Ascending aorta (tissue), 2 donors: ENCODE data around the gene JCAD. TPM values are rescaled to one million over a fixed set of nuclear protein-coding genes. Genes with fewer than 3 reads are reported as not detected.

Source experiments
- DNase-seq, 2 donors: peaks; one replicate each; pipeline ENCODE4 v3.0.0-alpha.2; 2019; ENCODE audit warnings: low spot score in 2 of 2
- H3K27ac ChIP-seq, 2 donors: fragments of 200-600 bp; sonication (generic); one replicate each; pipeline ENCODE4 v1.5.1; 2016 to 2017; ENCODE audit warnings: mild to moderate bottlenecking in 1 of 2
- H3K27me3 ChIP-seq: fragments of 200-600 bp; sonication (generic); one replicate; pipeline ENCODE4 v1.5.1; 2017
- H3K36me3 ChIP-seq, 2 donors: fragments of 200-600 bp; sonication (generic); one replicate each; pipeline ENCODE4 v1.5.1; 2016
- H3K4me1 ChIP-seq, 2 donors: fragments of 200-600 bp; sonication (generic); one replicate each; pipeline ENCODE4 v1.5.1; 2016 to 2017; ENCODE audit warnings: mild to moderate bottlenecking in 1 of 2
- H3K4me3 ChIP-seq, 2 donors: fragments of 200-600 bp; sonication (generic); one replicate each; pipeline ENCODE4 v1.5.1; 2016 to 2017; ENCODE audit warnings: mild to moderate bottlenecking in 1 of 2
- H3K9me3 ChIP-seq, 2 donors: fragments of 200-600 bp; sonication (generic); one replicate each; pipeline ENCODE4 v1.5.1; 2016
- intact Hi-C: fragments of 100-400 bp; cut with DNase I; formaldehyde crosslinking; loops from one replicate; pipeline ENCODE4 v1.15.1; 2023
- total RNA-seq: library from RNA; depleted of rRNA; stranded (reverse); fragments of >200 nt; gene quantifications from one replicate; pipeline ENCODE4 v1.1.0, GENCODE V29; 2016
- TF ChIP-seq, protein P1 (sequence below), 3 experiments: fragments of 200-600 bp in 2 of 3; fragments of 450-650 bp in 1 of 3; sonication (generic) in 2 of 3; IDR thresholded peaks; one replicate each; pipeline ENCODE4 v1.5.1; 2016 to 2019; ENCODE audit warnings: antibody characterized with exemption in 3 of 3, mild to moderate bottlenecking in 1 of 3, moderate library complexity in 1 of 3

Gene JCAD
- total RNA-seq, 1 donor from 2014 or later, result 82.8 TPM

DNA sequence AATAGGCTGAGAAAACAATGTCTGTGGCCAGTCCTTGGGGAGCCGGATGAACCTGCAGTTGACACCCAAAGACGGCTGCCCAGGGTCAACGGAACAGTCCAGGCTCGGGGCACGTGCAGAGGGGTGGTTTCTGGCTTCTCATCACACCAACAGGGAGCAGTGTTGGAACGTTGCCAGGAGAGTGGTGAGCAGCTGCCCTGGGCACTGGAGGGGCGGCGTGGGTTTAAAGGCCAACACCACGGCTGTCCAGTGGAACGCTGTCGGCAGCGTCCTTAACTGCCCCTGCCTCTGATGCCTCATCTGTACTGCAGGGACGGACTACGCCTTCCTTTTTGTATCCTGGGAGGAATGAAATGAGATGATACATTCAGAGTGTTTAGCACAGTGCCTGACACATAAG is 19.8 kb downstream of the JCAD start:
- TF ChIP-seq, protein P1, sequence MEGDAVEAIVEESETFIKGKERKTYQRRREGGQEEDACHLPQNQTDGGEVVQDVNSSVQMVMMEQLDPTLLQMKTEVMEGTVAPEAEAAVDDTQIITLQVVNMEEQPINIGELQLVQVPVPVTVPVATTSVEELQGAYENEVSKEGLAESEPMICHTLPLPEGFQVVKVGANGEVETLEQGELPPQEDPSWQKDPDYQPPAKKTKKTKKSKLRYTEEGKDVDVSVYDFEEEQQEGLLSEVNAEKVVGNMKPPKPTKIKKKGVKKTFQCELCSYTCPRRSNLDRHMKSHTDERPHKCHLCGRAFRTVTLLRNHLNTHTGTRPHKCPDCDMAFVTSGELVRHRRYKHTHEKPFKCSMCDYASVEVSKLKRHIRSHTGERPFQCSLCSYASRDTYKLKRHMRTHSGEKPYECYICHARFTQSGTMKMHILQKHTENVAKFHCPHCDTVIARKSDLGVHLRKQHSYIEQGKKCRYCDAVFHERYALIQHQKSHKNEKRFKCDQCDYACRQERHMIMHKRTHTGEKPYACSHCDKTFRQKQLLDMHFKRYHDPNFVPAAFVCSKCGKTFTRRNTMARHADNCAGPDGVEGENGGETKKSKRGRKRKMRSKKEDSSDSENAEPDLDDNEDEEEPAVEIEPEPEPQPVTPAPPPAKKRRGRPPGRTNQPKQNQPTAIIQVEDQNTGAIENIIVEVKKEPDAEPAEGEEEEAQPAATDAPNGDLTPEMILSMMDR (IDR thresholded peaks at IDR 0.05), result no peak
- no peak for DNase-seq
- no peak overlapping the region for H3K4me3 ChIP-seq
- peaks cover 0 to 32% of the 10 kb centered on the region in 2 donors for H3K4me1 ChIP-seq
- H3K27me3 ChIP-seq, result no peaks in the 10 kb centered on the region
- intact Hi-C loops, result loop anchor here (2.0 kb wide), 1 partner anchor 21 kb away; no protein-coding TSS in a partner anchor
- no peaks in the 10 kb centered on the region for H3K9me3 ChIP-seq
- peak overlapping the region; percentile 23 to 58 for H3K27ac ChIP-seq
- H3K36me3 ChIP-seq, result peaks cover under 1 to 29% of the 10 kb centered on the region in 2 donors

GRCh38 chr10:30038781-30039536 is 20.4 kb downstream of the JCAD start:
- Histone ChIP-seq H3K9me3 (no peaks in the 10 kb centered on the region), H3K27me3 (no peaks in the 10 kb centered on the region), H3K27ac (peak overlapping the region; percentile 23 to 63), H3K36me3 (peaks cover 4 to 26% of the 10 kb centered on the region in 2 donors), H3K4me1 (peaks cover 0 to 32% of the 10 kb centered on the region in 2 donors), H3K4me3 (no peak overlapping the region)
- intact Hi-C loops, result loop anchor here (2.0 kb wide), 1 partner anchor 20 kb away; no protein-coding TSS in a partner anchor
- TF ChIP-seq, protein P1 (IDR thresholded peaks at IDR 0.05), result no peak
- DNase-seq, result peak in 1 of 2 donors; percentile 60

- no peaks in the 10 kb centered on the region for H3K9me3 ChIP-seq
- H3K4me1 ChIP-seq, result peaks cover 0 to 29% of the 10 kb centered on the region in 2 donors
- H3K36me3 ChIP-seq, result peaks cover 4 to 16% of the 10 kb centered on the region in 2 donors
- no peaks in the 10 kb centered on the region for H3K27me3 ChIP-seq
- peak overlapping the region; percentile 4 to 63 for H3K27ac ChIP-seq
- no peak overlapping the region for H3K4me3 ChIP-seq
- DNase-seq, result peak in 1 of 2 donors; percentile 73
- intact Hi-C loops, result loop anchor here (2.0 kb wide), 1 partner anchor 19 kb away; no protein-coding TSS in a partner anchor
- TF ChIP-seq, protein P1 (IDR thresholded peaks at IDR 0.05), result no peak
Observed at GRCh38 chr10:30037620-30038336, 21.6 kb downstream of the JCAD start.

DNA sequence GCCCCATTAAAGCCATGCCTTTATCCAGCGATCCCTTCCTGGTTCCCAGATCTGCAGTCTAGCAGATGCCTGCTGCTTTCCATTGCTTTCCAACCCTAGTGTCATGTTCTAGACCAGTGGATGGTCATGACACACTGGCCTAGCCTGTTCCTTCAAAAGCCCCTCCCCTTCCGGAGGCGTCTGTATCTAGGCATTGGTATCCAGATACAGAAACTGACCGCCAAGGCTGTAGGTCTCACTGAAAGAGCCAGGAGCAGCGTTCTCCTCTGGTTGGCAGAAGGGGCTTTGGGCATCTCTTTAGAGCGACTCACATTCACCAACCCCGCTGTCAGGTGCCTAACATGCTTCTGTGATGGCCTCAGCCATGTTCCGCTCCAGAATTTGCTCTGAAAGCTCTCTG is 22.6 kb downstream of the JCAD start:
- H3K27ac ChIP-seq, result peak overlapping the region; percentile 4 to 55
- peak in 1 of 2 donors; percentile 58 for DNase-seq
- peaks cover 0 to 26% of the 10 kb centered on the region in 2 donors for H3K4me1 ChIP-seq
- H3K9me3 ChIP-seq, result no peaks in the 10 kb centered on the region
- peaks cover 4 to 16% of the 10 kb centered on the region in 2 donors for H3K36me3 ChIP-seq
- TF ChIP-seq, protein P1 (IDR thresholded peaks at IDR 0.05), result no peak
- H3K4me3 ChIP-seq, result no peak overlapping the region
- no peaks in the 10 kb centered on the region for H3K27me3 ChIP-seq
- intact Hi-C loops, result no loop called here

DNA sequence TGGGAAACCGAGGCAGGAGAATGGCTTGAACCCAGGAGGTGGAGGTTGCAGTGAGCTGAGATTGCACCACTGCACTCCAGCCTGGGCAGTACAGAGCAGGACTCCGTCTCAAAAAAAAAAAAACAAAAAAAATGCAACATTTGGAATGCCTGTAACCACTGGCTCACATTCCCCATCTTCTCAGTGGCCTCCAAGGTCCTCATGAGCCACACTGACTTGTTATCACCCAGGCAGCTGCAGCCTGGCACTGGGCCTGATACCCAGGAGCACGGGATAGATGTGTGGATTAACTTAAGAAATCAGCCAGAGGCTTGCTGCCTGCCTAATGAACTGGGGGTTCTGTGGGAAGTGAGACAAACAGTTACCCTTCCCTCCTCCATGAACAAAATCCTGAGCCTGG is 23.0 kb downstream of the JCAD start:
- TF ChIP-seq, protein P1 (IDR thresholded peaks at IDR 0.05), result no peak
- intact Hi-C loops, result no loop called here
- Histone ChIP-seq H3K4me3 (no peak overlapping the region), H3K27ac (peak overlapping the region; percentile 4 to 55), H3K36me3 (peaks cover 4 to 16% of the 10 kb centered on the region in 2 donors), H3K4me1 (peaks cover 0 to 24% of the 10 kb centered on the region in 2 donors), H3K9me3 (no peaks in the 10 kb centered on the region), H3K27me3 (no peaks in the 10 kb centered on the region)
- DNase-seq, result no peak
